ENCODE data around the gene KIF6.

DNA sequence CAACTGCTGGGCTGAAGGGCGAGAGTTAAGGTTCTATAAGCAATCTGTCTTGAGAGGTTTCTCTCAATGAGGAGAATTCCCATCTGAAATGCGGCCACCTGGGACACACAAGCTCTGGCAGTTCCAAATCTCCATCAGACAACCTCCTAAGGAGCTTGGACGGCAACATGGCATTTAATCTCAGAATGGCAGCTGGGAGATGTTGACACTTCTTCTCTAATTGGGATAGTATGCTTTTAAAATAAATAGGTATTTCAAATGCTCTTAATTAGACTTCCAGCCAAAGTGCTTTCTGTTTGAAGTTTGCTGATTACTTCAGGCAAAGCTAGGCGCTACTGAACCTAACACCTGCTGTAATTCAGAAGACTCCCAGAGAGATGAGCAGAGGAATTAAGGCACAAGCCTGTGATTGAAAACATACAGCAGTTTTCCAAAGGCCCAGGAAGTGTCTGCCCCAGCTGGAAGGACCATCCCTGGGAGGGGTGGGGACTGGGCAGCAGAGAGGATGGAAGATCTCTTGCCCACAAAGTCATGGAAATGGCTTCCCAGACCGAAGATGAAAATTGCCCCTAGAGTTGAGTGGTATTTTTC lies 343.6 kb downstream of the KIF6 start:
- TF ChIP-seq CTCF (IDR thresholded peaks at IDR 0.05 in 2 of 3, conservative IDR thresholded peaks at IDR 0.05 in 1 of 3; ENCODE audit: borderline replicate concordance in 1 of 3, insufficient read depth in 1 of 3, low read depth in 2 of 3, low read length in 2 of 3) (no peak), EZH2 (IDR thresholded peaks at IDR 0.05) (no peak), SP1 (IDR thresholded peaks at IDR 0.05; ENCODE audit: low read depth) (no peak), ZNF274 (IDR thresholded peaks at IDR 0.05; ENCODE audit: low read depth, low read length) (no peak), POLR2A (IDR thresholded peaks at IDR 0.05; ENCODE audit: borderline replicate concordance, extremely low read depth, insufficient read depth, insufficient read length) (no peak), TCF7L2 (IDR thresholded peaks at IDR 0.05; ENCODE audit: borderline replicate concordance, extremely low read depth, insufficient read depth, insufficient read length) (no peak), JUND (IDR thresholded peaks at IDR 0.05) (no peak), SRF (IDR thresholded peaks at IDR 0.05; ENCODE audit: low read depth) (no peak), EZH2phosphoT487 (IDR thresholded peaks at IDR 0.05; ENCODE audit: borderline replicate concordance) (no peak), EGR1 (IDR thresholded peaks at IDR 0.05; ENCODE audit: low read depth) (no peak), RAD21 (IDR thresholded peaks at IDR 0.05; ENCODE audit: low read depth) (no peak), CEBPB (IDR thresholded peaks at IDR 0.05; ENCODE audit: low read depth) (no peak)
- TF ChIP-seq, protein P1, sequence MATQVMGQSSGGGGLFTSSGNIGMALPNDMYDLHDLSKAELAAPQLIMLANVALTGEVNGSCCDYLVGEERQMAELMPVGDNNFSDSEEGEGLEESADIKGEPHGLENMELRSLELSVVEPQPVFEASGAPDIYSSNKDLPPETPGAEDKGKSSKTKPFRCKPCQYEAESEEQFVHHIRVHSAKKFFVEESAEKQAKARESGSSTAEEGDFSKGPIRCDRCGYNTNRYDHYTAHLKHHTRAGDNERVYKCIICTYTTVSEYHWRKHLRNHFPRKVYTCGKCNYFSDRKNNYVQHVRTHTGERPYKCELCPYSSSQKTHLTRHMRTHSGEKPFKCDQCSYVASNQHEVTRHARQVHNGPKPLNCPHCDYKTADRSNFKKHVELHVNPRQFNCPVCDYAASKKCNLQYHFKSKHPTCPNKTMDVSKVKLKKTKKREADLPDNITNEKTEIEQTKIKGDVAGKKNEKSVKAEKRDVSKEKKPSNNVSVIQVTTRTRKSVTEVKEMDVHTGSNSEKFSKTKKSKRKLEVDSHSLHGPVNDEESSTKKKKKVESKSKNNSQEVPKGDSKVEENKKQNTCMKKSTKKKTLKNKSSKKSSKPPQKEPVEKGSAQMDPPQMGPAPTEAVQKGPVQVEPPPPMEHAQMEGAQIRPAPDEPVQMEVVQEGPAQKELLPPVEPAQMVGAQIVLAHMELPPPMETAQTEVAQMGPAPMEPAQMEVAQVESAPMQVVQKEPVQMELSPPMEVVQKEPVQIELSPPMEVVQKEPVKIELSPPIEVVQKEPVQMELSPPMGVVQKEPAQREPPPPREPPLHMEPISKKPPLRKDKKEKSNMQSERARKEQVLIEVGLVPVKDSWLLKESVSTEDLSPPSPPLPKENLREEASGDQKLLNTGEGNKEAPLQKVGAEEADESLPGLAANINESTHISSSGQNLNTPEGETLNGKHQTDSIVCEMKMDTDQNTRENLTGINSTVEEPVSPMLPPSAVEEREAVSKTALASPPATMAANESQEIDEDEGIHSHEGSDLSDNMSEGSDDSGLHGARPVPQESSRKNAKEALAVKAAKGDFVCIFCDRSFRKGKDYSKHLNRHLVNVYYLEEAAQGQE (IDR thresholded peaks at IDR 0.05; ENCODE audit: low read depth), result no peak
- TF ChIP-seq, protein P2, sequence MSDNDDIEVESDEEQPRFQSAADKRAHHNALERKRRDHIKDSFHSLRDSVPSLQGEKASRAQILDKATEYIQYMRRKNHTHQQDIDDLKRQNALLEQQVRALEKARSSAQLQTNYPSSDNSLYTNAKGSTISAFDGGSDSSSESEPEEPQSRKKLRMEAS (IDR thresholded peaks at IDR 0.05), result no peak
